Small intestine (tissue), 7 donors: ENCODE results near the gene TRAF6. TPM values are rescaled to one million over a fixed set of nuclear protein-coding genes. Genes with fewer than 3 reads are reported as not detected.

Experiments used
- DNase-seq, 2 donors: peaks; one replicate each; pipeline versions ENCODE4 v3.0.0 to v3.0.0-alpha.2; 2013
- FAIRE-seq: peaks from 2 replicates; lab custom pipeline; 2012; peaks lifted over from hg19 to GRCh38; lab: Jason Lieb, UNC
- H3K27ac ChIP-seq, 3 donors: one replicate each; pipeline ENCODE4 v1.5.1; 2013; ENCODE audit warnings: low read length in 2 of 3, mild to moderate bottlenecking in 2 of 3, control low read depth in 1 of 3, inconsistent platforms in 1 of 3, low read depth in 1 of 3, moderate library complexity in 1 of 3
- H3K27me3 ChIP-seq, 3 donors: one replicate each; pipeline ENCODE4 v1.6.1; 2013; ENCODE audit warnings: low read length in 3 of 3, inconsistent platforms in 1 of 3; ENCODE audit not compliant: control insufficient read depth in 3 of 3, insufficient read depth in 3 of 3
- H3K36me3 ChIP-seq, 3 donors: one replicate each; pipeline ENCODE4 v1.6.1; 2013; ENCODE audit warnings: low read length in 3 of 3, inconsistent platforms in 1 of 3, low read depth in 1 of 3, mild to moderate bottlenecking in 1 of 3, moderate library complexity in 1 of 3; ENCODE audit not compliant: control insufficient read depth in 3 of 3, insufficient read depth in 2 of 3
- H3K4me1 ChIP-seq, 3 donors: one replicate each; pipeline ENCODE4 v1.6.1; 2013; ENCODE audit warnings: low read length in 2 of 3, inconsistent platforms in 1 of 3, low read depth in 1 of 3, mild to moderate bottlenecking in 1 of 3, moderate library complexity in 1 of 3; ENCODE audit not compliant: control insufficient read depth in 3 of 3, insufficient read depth in 2 of 3
- H3K4me3 ChIP-seq, 3 donors: one replicate each; pipeline ENCODE4 v1.5.1; 2013; ENCODE audit warnings: low read length in 3 of 3, control low read depth in 1 of 3, inconsistent platforms in 1 of 3, low read depth in 1 of 3, mild to moderate bottlenecking in 1 of 3, moderate library complexity in 1 of 3
- H3K9me3 ChIP-seq, 2 donors: one replicate each; pipeline ENCODE4 v1.6.1; 2013; ENCODE audit warnings: low read depth in 1 of 2, low read length in 1 of 2; ENCODE audit not compliant: control insufficient read depth in 2 of 2, insufficient read depth in 1 of 2
- WGBS, 3 donors: extraction: QIAGEN DNeasy Blood & Tissue Kit; methylation state at CpG; one replicate each; pipeline ENCODE4 v1.1.7; 2013; 5-methylcytosine and 5-hydroxymethylcytosine counted together
- polyA plus RNA-seq, 4 donors: library from polyadenylated mRNA; stranded (reverse) in 3 of 4; unstranded in 1 of 4; fragments of 200-250 nt in 3 of 4; fragments of 120-200 nt in 1 of 4; gene quantifications; one replicate each; pipeline versions ENCODE4 v1.2.1 to v1.2.3, GENCODE V29; 2013
- donor health status: healthy with polysubstance abuse.
- donor health status: control.
- donor health status: control.
- donor health status: Bipolar disorder and iron deficiency.
- donor health status: healthy.

The TRAF6 gene
- polyA plus RNA-seq, 4 donors, result 3.6 to 22.1 (median 4.6) TPM

GRCh38 chr11:36447514-36447913 is 62.6 kb downstream of the TRAF6 start:
- H3K27ac ChIP-seq, result no peak overlapping the region
- FAIRE-seq (no peak), DNase-seq (no peak)
- H3K36me3 ChIP-seq, result peaks cover 0 to 63% (median 0%) of the 10 kb centered on the region in 3 donors
- H3K27me3 ChIP-seq, result no peaks in the 10 kb centered on the region
- 61 to 72% (median 66%) methylated on average over 2 of the region's 2 CpGs for WGBS, 3 donors
- no peak overlapping the region for H3K4me3 ChIP-seq
- no peaks in the 10 kb centered on the region for H3K9me3 ChIP-seq
- H3K4me1 ChIP-seq, result peaks cover under 1 to 18% (median 4%) of the 10 kb centered on the region in 3 donors

- H3K36me3 ChIP-seq, result peaks cover 0 to 59% (median 0%) of the 10 kb centered on the region in 3 donors
- H3K27ac ChIP-seq, result no peak overlapping the region
- peaks cover 0 to 3% of the 10 kb centered on the region in 2 donors for H3K9me3 ChIP-seq
- H3K4me1 ChIP-seq, result peaks cover 0 to 8% (median 4%) of the 10 kb centered on the region in 3 donors
- DNase-seq (no peak), FAIRE-seq (no peak)
- 94 to 95% (median 94%) methylated on average over 7 of the region's 7 CpGs for WGBS, 3 donors
- no peaks in the 10 kb centered on the region for H3K27me3 ChIP-seq
- no peak overlapping the region for H3K4me3 ChIP-seq
Observed at GRCh38 chr11:36446135-36446534, 63.9 kb downstream of the TRAF6 start.

GRCh38 chr11:36443661-36444060 is 66.4 kb downstream of the TRAF6 start:
- no peak overlapping the region for H3K27ac ChIP-seq
- FAIRE-seq, result no peak

DNA sequence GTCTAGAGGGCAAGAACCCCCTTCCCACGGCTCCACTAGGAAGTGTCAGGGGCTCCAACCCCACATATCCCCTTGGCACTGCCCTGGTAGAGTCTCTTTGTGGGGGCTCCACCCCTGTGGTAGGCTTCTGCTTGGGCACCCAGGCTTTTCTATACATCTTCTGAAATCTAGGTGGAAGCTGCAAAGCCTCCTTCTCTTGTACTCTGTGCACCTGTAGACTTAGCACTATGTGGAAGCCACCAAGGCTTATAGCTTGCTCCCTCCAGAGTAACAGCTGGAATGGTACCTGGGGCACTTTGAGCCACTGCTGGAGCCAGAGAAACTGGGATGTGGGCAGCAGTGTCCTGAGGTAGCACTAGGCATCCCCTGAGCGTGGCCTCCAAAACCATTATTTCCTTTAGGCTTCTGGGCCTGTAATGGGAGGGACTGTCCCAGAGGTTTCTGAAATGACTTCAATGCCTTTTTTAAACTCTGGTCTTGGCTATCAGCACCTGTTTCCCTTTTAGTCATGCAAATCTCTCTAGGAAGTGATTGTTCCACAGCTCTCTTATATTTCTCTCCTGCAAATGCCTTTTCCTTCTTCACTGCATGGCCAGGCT is 68.4 kb downstream of the TRAF6 start:
- FAIRE-seq (no peak), DNase-seq (no peak)
- peaks cover 0 to 3% of the 10 kb centered on the region in 2 donors for H3K9me3 ChIP-seq
- no peaks in the 10 kb centered on the region for H3K4me1 ChIP-seq
- no peaks in the 10 kb centered on the region for H3K27me3 ChIP-seq
- H3K27ac ChIP-seq, result no peak overlapping the region
- H3K36me3 ChIP-seq, result peaks cover 4 to 35% (median 6%) of the 10 kb centered on the region in 3 donors
- H3K4me3 ChIP-seq, result no peak overlapping the region
- 87 to 93% (median 87%) methylated on average over 2 of the region's 2 CpGs for WGBS, 3 donors

More at GRCh38 chr11:36443661-36444060, 66.4 kb downstream of the TRAF6 start:
- Histone ChIP-seq H3K4me1 (no peaks in the 10 kb centered on the region), H3K36me3 (peaks cover 0 to 44% (median under 1%) of the 10 kb centered on the region in 3 donors), H3K9me3 (peaks cover 0 to 3% of the 10 kb centered on the region in 2 donors), H3K27me3 (no peaks in the 10 kb centered on the region), H3K4me3 (no peak overlapping the region)
- DNase-seq, result no peak
- WGBS, 3 donors, result 88 to 91% (median 90%) methylated on average over 2 of the region's 2 CpGs

DNA sequence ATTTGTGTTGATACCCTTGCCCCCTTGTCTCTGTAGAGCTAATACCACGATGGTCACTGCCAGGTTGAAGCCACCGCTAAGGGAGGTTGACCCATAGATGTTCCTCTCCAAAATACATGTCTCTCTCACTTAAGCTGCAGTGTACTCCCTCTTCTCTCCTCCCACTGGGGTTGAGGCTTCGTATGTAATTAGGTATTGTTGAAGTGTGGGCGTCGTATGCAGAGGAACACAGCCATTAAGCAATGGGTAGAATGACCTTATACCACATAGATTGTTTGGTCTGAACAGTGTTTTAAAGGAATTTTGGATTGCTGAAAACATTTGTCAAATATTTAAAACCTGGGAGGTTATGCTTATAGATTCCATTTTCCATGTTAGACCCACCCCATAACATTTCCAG is 71.9 kb downstream of the TRAF6 start:
- H3K36me3 ChIP-seq, result peaks cover 6 to 46% (median 8%) of the 10 kb centered on the region in 3 donors
- no peak for DNase-seq
- H3K27ac ChIP-seq, result no peak overlapping the region
- peaks cover 0 to 3% of the 10 kb centered on the region in 2 donors for H3K9me3 ChIP-seq
- 86 to 97% (median 92%) methylated on average over 5 of the region's 5 CpGs for WGBS, 3 donors
- no peaks in the 10 kb centered on the region for H3K27me3 ChIP-seq
- H3K4me1 ChIP-seq, result peaks cover 0 to 5% (median 0%) of the 10 kb centered on the region in 3 donors
- FAIRE-seq, result no peak
- H3K4me3 ChIP-seq, result no peak overlapping the region

- peaks cover 0 to 3% of the 10 kb centered on the region in 2 donors for H3K9me3 ChIP-seq
- no peak overlapping the region for H3K4me3 ChIP-seq
- no peak overlapping the region for H3K27ac ChIP-seq
- no peak for FAIRE-seq
- no peak for DNase-seq
- WGBS, 3 donors, result 81 to 96% (median 90%) methylated on average over 3 of the region's 3 CpGs
- peaks cover 0 to 11% (median 0%) of the 10 kb centered on the region in 3 donors for H3K4me1 ChIP-seq
- no peaks in the 10 kb centered on the region for H3K27me3 ChIP-seq
- H3K36me3 ChIP-seq, result peaks cover 6 to 41% (median 8%) of the 10 kb centered on the region in 3 donors
Observed at GRCh38 chr11:36437413-36437812, 72.7 kb downstream of the TRAF6 start.

Other genes starting within 250 kb of the TRAF6 start
- gene COMMD9, start 220.8 kb downstream of the TRAF6 start, polyA plus RNA-seq, result 10 to 100 TPM; 27.0 to 60.4 (median 37.8) TPM
- 10 to 100 TPM in 2 of 4 donors, 1 to 10 TPM in 2; 5.6 to 62.2 (median 10.4) TPM for gene PRR5L, start 214.0 kb downstream of the TRAF6 start, polyA plus RNA-seq
- 1 to 10 TPM in 3 of 4 donors, under 1 TPM in 1; 0.60 to 4.9 (median 2.5) TPM for gene RAG1, start 57.7 kb upstream of the TRAF6 start, polyA plus RNA-seq
- 10 to 100 TPM; 15.7 to 23.2 (median 19.6) TPM for gene IFTAP, start 84.2 kb upstream of the TRAF6 start, polyA plus RNA-seq
- gene RAG2, start 88.0 kb upstream of the TRAF6 start, polyA plus RNA-seq, result under 1 TPM in 1 of 4 donors, not detected in 3; 0.25 TPM